K562 (cell line): ENCODE data around the gene GPR152.

ENCODE experiments used
- CTCF ChIP-seq, 3 experiments: IDR thresholded peaks in 2 of 3; conservative IDR thresholded peaks in 1 of 3; 2 replicates each; pipeline ENCODE4 v1.5.1; 2011 to 2012; ENCODE audit warnings: low read length in 3 of 3, mild to moderate bottlenecking in 3 of 3, control low read depth in 2 of 3, improper control_type of control experiment in 1 of 3, inconsistent platforms in 1 of 3, low read depth in 1 of 3, mixed read lengths in 1 of 3, moderate library complexity in 1 of 3; ENCODE audit not compliant: insufficient read depth in 2 of 3
- NFYB ChIP-seq: IDR thresholded peaks from 2 replicates; pipeline ENCODE4 v1.6.1; 2011; ENCODE audit warnings: mild to moderate bottlenecking, moderate library complexity; ENCODE audit not compliant: insufficient read length; ENCODE audit errors: extremely low read depth
- NR2C2 ChIP-seq, 2 experiments: fragments of 200-800 bp in 1 of 2; sonication (Bioruptor generic) in 1 of 2; sonication (generic) in 1 of 2; formaldehyde crosslinking in 1 of 2; IDR thresholded peaks; 2 replicates each; pipeline versions ENCODE4 v1.6.1 to v1.8.0; 2016 to 2022; ENCODE audit warnings: mild to moderate bottlenecking in 1 of 2, missing compliant biosample characterization in 1 of 2, missing genetic modification characterization in 1 of 2, missing genetic modification reagents in 1 of 2
- NRF1 ChIP-seq, 2 experiments: fragments of 450-650 bp; IDR thresholded peaks in 1 of 2; conservative IDR thresholded peaks in 1 of 2; 2 replicates each; pipeline ENCODE4 v1.6.1; 2014; ENCODE audit warnings: mild to moderate bottlenecking in 2 of 2
- RBM17 ChIP-seq: fragments of 200-400 bp; formaldehyde crosslinking; IDR thresholded peaks from 2 replicates; pipeline ENCODE4 v1.6.1; 2017; ENCODE audit warnings: low read depth, mild to moderate bottlenecking, low read length, borderline replicate concordance
- TARDBP ChIP-seq: fragments of 450-650 bp; IDR thresholded peaks from 2 replicates; pipeline ENCODE4 v1.6.1; 2016
- TOE1 ChIP-seq, 2 experiments: fragments of 450-650 bp in 1 of 2; sonication (generic) in 1 of 2; formaldehyde crosslinking in 1 of 2; IDR thresholded peaks; 2 replicates each; pipeline versions ENCODE4 v1.7.1 to v1.8.0; 2016 to 2022; ENCODE audit warnings: borderline replicate concordance in 2 of 2, mild to moderate bottlenecking in 2 of 2, antibody characterized with exemption in 1 of 2, inconsistent platforms in 1 of 2, low read depth in 1 of 2, missing genetic modification reagents in 1 of 2, moderate library complexity in 1 of 2
- ZHX1 ChIP-seq: fragments of 150-350 bp; conservative IDR thresholded peaks from 2 replicates; pipeline ENCODE4 v1.6.1; 2014; ENCODE audit warnings: low read length
- ZNF133 ChIP-seq: fragments of 250-450 bp; sonication (Bioruptor Pico); IDR thresholded peaks from 2 replicates; pipeline ENCODE4 v1.4.0; 2020; ENCODE audit warnings: mild to moderate bottlenecking
- ZNF431 ChIP-seq: sonication (generic); formaldehyde crosslinking; IDR thresholded peaks from 2 replicates; pipeline ENCODE4 v1.8.0; 2022; ENCODE audit warnings: mild to moderate bottlenecking, missing genetic modification reagents

- peak; percentile 99 for TF ChIP-seq TOE1 (IDR thresholded peaks at IDR 0.05; ENCODE audit: borderline replicate concordance)
- no peak for TF ChIP-seq TOE1 (CRISPR knock-in tag; IDR thresholded peaks at IDR 0.05; ENCODE audit: borderline replicate concordance, low read depth)
- TF ChIP-seq RBM17 = no peak
- no peak for TF ChIP-seq CTCF (IDR thresholded peaks at IDR 0.05 in 2 of 3, conservative IDR thresholded peaks at IDR 0.05 in 1 of 3; ENCODE audit: insufficient read depth in 2 of 3, low read depth in 1 of 3, low read length in 3 of 3)
- no peak for TF ChIP-seq NFYB
- TF ChIP-seq NRF1 (conservative IDR thresholded peaks at IDR 0.05 in 1 of 2, IDR thresholded peaks at IDR 0.05 in 1 of 2) = peak; percentile 37 to 41; a peak in 2 of 4 replicates
- TF ChIP-seq ZNF133 (CRISPR knock-in tag) = no peak
- TF ChIP-seq ZHX1 = no peak
- no peak for TF ChIP-seq NR2C2 (CRISPR knock-in tag; IDR thresholded peaks at IDR 0.05)
- TF ChIP-seq NR2C2 (tag; IDR thresholded peaks at IDR 0.05) = peak; percentile 90
- TF ChIP-seq TARDBP = no peak
- no peak for TF ChIP-seq ZNF431
Observed at GRCh38 chr11:67464411-67465188, 12.1 kb upstream of the GPR152 start.
